CD4-positive, alpha-beta memory T cell (primary cell): ENCODE measurements around the gene TP53BP1. TPM values are rescaled to one million over a fixed set of nuclear protein-coding genes. Genes with fewer than 3 reads are reported as not detected.

Experiments
- CTCF ChIA-PET: fragments of 350-600 bp; sonication (Branson Sonifier 250); formaldehyde crosslinking; loops from one replicate; lab custom pipeline; 2021; ENCODE audit warnings: inconsistent platforms; ENCODE audit not compliant: partially characterized antibody; lab: Charles Lee
- POLR2A ChIA-PET: fragments of 350-600 bp; sonication (Branson Sonifier 250); formaldehyde crosslinking; loops from one replicate; lab custom pipeline; 2021; ENCODE audit not compliant: partially characterized antibody; lab: Charles Lee
- DNase-seq, 5 donors: peaks; one replicate each; pipeline versions ENCODE4 v3.0.0 to v3.0.0-alpha.2; 2020 to 2022; ENCODE audit warnings: mixed read lengths in 1 of 5
- H3K27ac ChIP-seq: one replicate; pipeline ENCODE4 v1.7.0; 2013; ENCODE audit warnings: low read depth, low read length
- H3K27me3 ChIP-seq: 2 replicates; pipeline ENCODE4 v1.7.0; 2013; ENCODE audit warnings: mild to moderate bottlenecking, low read length, moderate library complexity; ENCODE audit not compliant: insufficient read depth
- H3K36me3 ChIP-seq: 2 replicates; pipeline ENCODE4 v1.7.0; 2013; ENCODE audit warnings: mild to moderate bottlenecking, low read length, moderate library complexity; ENCODE audit not compliant: insufficient read depth
- H3K4me1 ChIP-seq: 2 replicates; pipeline ENCODE4 v1.7.0; 2013; ENCODE audit warnings: mild to moderate bottlenecking, low read length, moderate library complexity; ENCODE audit not compliant: insufficient read depth
- H3K4me3 ChIP-seq, 2 donors: one replicate each; pipeline ENCODE4 v1.7.0; 2013; ENCODE audit warnings: low read length in 2 of 2, mild to moderate bottlenecking in 1 of 2
- H3K9me3 ChIP-seq, 2 donors: one replicate each; pipeline ENCODE4 v1.7.0; 2013; ENCODE audit warnings: low read length in 2 of 2, control low read depth in 1 of 2; ENCODE audit not compliant: control insufficient read depth in 1 of 2
- H3K27ac Mint-ChIP-seq, 7 donors: one replicate each; pipeline ENCODE4 v1.8.0; 2020 to 2021; ENCODE audit warnings: mixed read lengths in 7 of 7, mild to moderate bottlenecking in 6 of 7, inconsistent platforms in 3 of 7, moderate library complexity in 3 of 7
- H3K27me3 Mint-ChIP-seq, 2 donors: one replicate each; pipeline ENCODE4 v1.8.0; 2020 to 2021; ENCODE audit warnings: mixed read lengths in 2 of 2
- H3K36me3 Mint-ChIP-seq, 2 donors: one replicate each; pipeline ENCODE4 v1.8.0; 2020 to 2021; ENCODE audit warnings: mixed read lengths in 2 of 2, inconsistent platforms in 1 of 2, mild to moderate bottlenecking in 1 of 2
- H3K4me1 Mint-ChIP-seq, 4 donors: one replicate each; pipeline ENCODE4 v1.8.0; 2020 to 2021; ENCODE audit warnings: mixed read lengths in 4 of 4, mild to moderate bottlenecking in 1 of 4
- H3K4me3 Mint-ChIP-seq, 8 donors: one replicate each; pipeline ENCODE4 v1.8.0; 2020 to 2021; ENCODE audit warnings: mixed read lengths in 8 of 8, mild to moderate bottlenecking in 7 of 8, moderate library complexity in 6 of 8, inconsistent platforms in 3 of 8
- H3K9me3 Mint-ChIP-seq, 8 donors: one replicate each; pipeline ENCODE4 v1.8.0; 2020 to 2021; ENCODE audit warnings: mixed read lengths in 8 of 8, mild to moderate bottlenecking in 5 of 8, inconsistent platforms in 3 of 8, moderate library complexity in 1 of 8
- intact Hi-C: fragments of 100-400 bp; cut with micrococcal nuclease; formaldehyde crosslinking; loops from one replicate; pipeline ENCODE4 v1.15.1; 2023
- polyA plus RNA-seq, 2 donors: library from polyadenylated mRNA; unstranded; fragments of 300-500 nt; fragmentation: Illumina TruSeq; gene quantifications; one replicate each; pipeline ENCODE4 v1.2.3, GENCODE V29; 2021
- total RNA-seq, 2 experiments: library from RNA; stranded (reverse); gene quantifications; one replicate each; pipeline ENCODE4 v1.2.3, GENCODE V29; 2021

The TP53BP1 gene
- total and polyA plus RNA-seq, 4 experiments from 2014 or later: 2.7 to 46.3 (median 25.5) TPM

GRCh38 chr15:43370310-43370974 lies 122.5 kb downstream of the TP53BP1 start:
- Histone ChIP-seq H3K27me3 (no peaks in the 10 kb centered on the region), H3K4me1 (peaks cover 33% of the 10 kb centered on the region), H3K36me3 (no peaks in the 10 kb centered on the region), H3K27ac (peak overlapping the region; percentile 70), H3K4me3 (peak overlapping the region; percentile 49 to 53), H3K9me3 (no peaks in the 10 kb centered on the region)
- peaks cover 36 to 47% of the 10 kb centered on the region in 2 donors for H3K36me3 Mint-ChIP-seq
- H3K4me3 Mint-ChIP-seq: peak overlapping the region; percentile 88 to 94 (median 92)
- peaks cover 42 to 66% (median 48%) of the 10 kb centered on the region in 4 donors for H3K4me1 Mint-ChIP-seq
- peak overlapping the region in 6 of 7 donors; percentile 79 to 94 (median 90) for H3K27ac Mint-ChIP-seq
- no peaks in the 10 kb centered on the region for H3K27me3 Mint-ChIP-seq
- DNase-seq: peak in 2 of 5 donors; percentile 1 to 22
- ChIA-PET CTCF (interaction anchor here (0.8 to 1.5 kb wide), 8 partner anchors 10 to 143 kb away, joined by 3 to 6 read pairs (median 3); partner anchors contain the start of gene LCMT2), POLR2A (interaction anchor here (0.7 to 2.7 kb wide), 6 partner anchors 13 to 141 kb away, joined by 3 to 14 read pairs (median 6); partner anchors contain the start of gene LCMT2)
- intact Hi-C loops: no loop called here
- peaks cover 4 to 43% (median 15%) of the 10 kb centered on the region in 8 donors for H3K9me3 Mint-ChIP-seq

- H3K4me3 Mint-ChIP-seq: no peak overlapping the region
- H3K27me3 Mint-ChIP-seq: no peaks in the 10 kb centered on the region
- no peak overlapping the region for H3K27ac Mint-ChIP-seq
- Histone ChIP-seq H3K4me3 (no peak overlapping the region), H3K27ac (no peak overlapping the region), H3K9me3 (peaks cover 0 to 28% of the 10 kb centered on the region in 2 donors), H3K36me3 (peaks cover 8% of the 10 kb centered on the region), H3K27me3 (no peaks in the 10 kb centered on the region), H3K4me1 (no peaks in the 10 kb centered on the region)
- no peak for DNase-seq
- CTCF ChIA-PET: interaction anchor here (0.9 to 2.4 kb wide), 3 partner anchors 9 to 14 kb away, joined by 3 to 11 read pairs (median 3); partner anchors contain the start of genes TUBGCP4 and ZSCAN29
- H3K4me1 Mint-ChIP-seq: peaks cover 3 to 19% (median 6%) of the 10 kb centered on the region in 4 donors
- H3K36me3 Mint-ChIP-seq: peaks cover 71% of the 10 kb centered on the region in 2 donors
- intact Hi-C loops: no loop called here
- POLR2A ChIA-PET: no interaction called here
- H3K9me3 Mint-ChIP-seq: peaks cover 8 to 86% (median 61%) of the 10 kb centered on the region in 8 donors
Measured at GRCh38 chr15:43361313-43361903, 131.5 kb downstream of the TP53BP1 start.

- Mint-ChIP-seq H3K4me1 (peaks cover 1 to 14% (median 6%) of the 10 kb centered on the region in 4 donors), H3K27ac (peak overlapping the region in 1 of 7 donors; percentile 9), H3K36me3 (peaks cover 69 to 71% of the 10 kb centered on the region in 2 donors), H3K4me3 (no peak overlapping the region), H3K9me3 (peaks cover 8 to 84% (median 59%) of the 10 kb centered on the region in 8 donors), H3K27me3 (no peaks in the 10 kb centered on the region)
- intact Hi-C loops: no loop called here
- POLR2A ChIA-PET: no interaction called here
- Histone ChIP-seq H3K27ac (no peak overlapping the region), H3K9me3 (peaks cover 0 to 28% of the 10 kb centered on the region in 2 donors), H3K36me3 (peaks cover 8% of the 10 kb centered on the region), H3K4me1 (no peaks in the 10 kb centered on the region), H3K4me3 (no peak overlapping the region), H3K27me3 (no peaks in the 10 kb centered on the region)
- CTCF ChIA-PET: interaction anchor here (0.9 to 2.4 kb wide), 3 partner anchors 10 to 14 kb away, joined by 3 to 11 read pairs (median 3); partner anchors contain the start of genes TUBGCP4 and ZSCAN29
- DNase-seq: no peak
Measured at GRCh38 chr15:43360821-43361220, 132.1 kb downstream of the TP53BP1 start.

Other genes starting within 250 kb of the TP53BP1 start
- not detected for gene TGM5, start 226.2 kb downstream of the TP53BP1 start, total RNA-seq
- gene TGM5, start 226.2 kb downstream of the TP53BP1 start, polyA plus RNA-seq: not detected
- gene TGM7, start 190.9 kb downstream of the TP53BP1 start, total RNA-seq: not detected
- gene TGM7, start 190.9 kb downstream of the TP53BP1 start, polyA plus RNA-seq: not detected
- 10 to 100 TPM; 17.0 to 17.8 TPM for gene LCMT2, start 162.6 kb downstream of the TP53BP1 start, total RNA-seq
- 1 to 10 TPM; 3.3 to 5.6 TPM for gene LCMT2, start 162.6 kb downstream of the TP53BP1 start, polyA plus RNA-seq
- 10 to 100 TPM; 34.8 to 36.4 TPM for gene ZSCAN29, start 122.1 kb downstream of the TP53BP1 start, total RNA-seq
- gene ZSCAN29, start 122.1 kb downstream of the TP53BP1 start, polyA plus RNA-seq: 1 to 10 TPM; 1.4 to 7.6 TPM
- gene TUBGCP4, start 122.1 kb downstream of the TP53BP1 start, total RNA-seq: 10 to 100 TPM; 23.6 to 23.9 TPM
- gene TUBGCP4, start 122.1 kb downstream of the TP53BP1 start, polyA plus RNA-seq: 10 to 100 TPM; 10.2 to 12.1 TPM
- gene MAP1A, start 24.5 kb upstream of the TP53BP1 start, total RNA-seq: under 1 TPM; 0.33 to 0.35 TPM
- gene MAP1A, start 24.5 kb upstream of the TP53BP1 start, polyA plus RNA-seq: 1 to 10 TPM in 1 of 2 donors, under 1 TPM in 1; 0.10 to 1.8 TPM
- 10 to 100 TPM; 55.2 to 66.6 TPM for gene PPIP5K1, start 97.1 kb upstream of the TP53BP1 start, total RNA-seq
- 1 to 10 TPM; 4.4 to 7.4 TPM for gene PPIP5K1, start 97.1 kb upstream of the TP53BP1 start, polyA plus RNA-seq
- gene CKMT1B, start 100.9 kb upstream of the TP53BP1 start, total RNA-seq: not detected
- gene CKMT1B, start 100.9 kb upstream of the TP53BP1 start, polyA plus RNA-seq: not detected
- gene STRC, start 125.6 kb upstream of the TP53BP1 start, total RNA-seq: 1 to 10 TPM; 2.4 to 2.8 TPM
- not detected for gene STRC, start 125.6 kb upstream of the TP53BP1 start, polyA plus RNA-seq
- gene CATSPER2, start 155.7 kb upstream of the TP53BP1 start, total RNA-seq: 10 to 100 TPM; 11.4 to 12.8 TPM
- under 1 TPM in 1 of 2 donors, not detected in 1; 0.96 TPM for gene CATSPER2, start 155.7 kb upstream of the TP53BP1 start, polyA plus RNA-seq
- not detected for gene CKMT1A, start 200.7 kb upstream of the TP53BP1 start, total RNA-seq
- not detected for gene CKMT1A, start 200.7 kb upstream of the TP53BP1 start, polyA plus RNA-seq